ENCODE data around the gene LRRC8E. TPM values are rescaled to one million over a fixed set of nuclear protein-coding genes. Genes with fewer than 3 reads are reported as not detected.

The LRRC8E gene
- total RNA-seq, 6 experiments from 2014 or later = 4.9 to 7.3 (median 6.1) TPM

DNA sequence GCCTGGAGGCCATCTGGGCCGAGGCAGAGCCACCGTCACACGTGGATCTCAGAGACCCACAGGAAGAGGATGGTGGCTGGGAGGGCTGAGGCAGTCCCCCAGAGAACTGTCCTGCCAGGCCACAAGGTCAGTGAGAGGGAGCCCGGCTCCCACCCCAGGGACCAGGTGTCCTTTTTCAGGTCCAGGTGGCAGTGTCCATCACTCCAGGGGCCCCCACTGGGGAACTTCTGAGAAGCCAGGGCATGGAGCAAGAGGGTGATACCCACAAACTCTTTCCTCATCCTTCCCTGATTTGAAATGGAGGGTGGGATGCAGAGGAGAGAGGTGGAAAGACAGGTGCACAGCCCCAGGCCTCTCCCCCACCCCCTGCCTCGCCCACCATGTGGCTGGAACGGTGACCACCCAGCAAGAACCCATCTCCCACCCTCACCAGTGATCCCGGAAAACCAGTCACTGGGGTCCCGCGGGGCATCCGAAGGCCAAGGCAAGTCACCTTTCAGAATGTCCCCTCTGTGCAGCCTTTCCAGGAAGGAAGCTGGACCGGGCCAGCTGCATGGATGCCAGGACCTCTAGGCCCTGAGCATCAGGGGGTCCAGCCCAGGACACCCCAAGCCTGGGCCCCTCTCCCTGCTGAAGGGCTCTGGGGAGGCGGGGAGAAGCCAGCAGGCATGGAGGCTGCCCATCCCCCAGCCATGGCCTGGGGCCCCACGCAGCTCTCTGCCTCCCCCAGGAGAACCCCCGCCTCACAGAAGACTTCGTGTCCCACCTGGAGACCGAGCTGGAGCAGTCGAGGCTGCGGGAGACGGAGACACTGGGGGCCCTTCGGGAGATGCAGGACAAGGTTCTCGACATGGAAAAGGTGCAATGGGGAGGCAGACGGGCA is 28.2 kb upstream of the LRRC8E start:
- Mint-ChIP-seq H3K36me3 (ENCODE audit: low read depth) (no peaks in the 10 kb centered on the region), H3K27me3 (ENCODE audit: insufficient read depth) (peaks cover 4% of the 10 kb centered on the region), H3K27ac (no peak overlapping the region), H3K4me3 (no peak overlapping the region), H3K4me1 (ENCODE audit: low read depth) (no peaks in the 10 kb centered on the region), H3K9me3 (no peaks in the 10 kb centered on the region)
- TF ChIP-seq, protein P1, sequence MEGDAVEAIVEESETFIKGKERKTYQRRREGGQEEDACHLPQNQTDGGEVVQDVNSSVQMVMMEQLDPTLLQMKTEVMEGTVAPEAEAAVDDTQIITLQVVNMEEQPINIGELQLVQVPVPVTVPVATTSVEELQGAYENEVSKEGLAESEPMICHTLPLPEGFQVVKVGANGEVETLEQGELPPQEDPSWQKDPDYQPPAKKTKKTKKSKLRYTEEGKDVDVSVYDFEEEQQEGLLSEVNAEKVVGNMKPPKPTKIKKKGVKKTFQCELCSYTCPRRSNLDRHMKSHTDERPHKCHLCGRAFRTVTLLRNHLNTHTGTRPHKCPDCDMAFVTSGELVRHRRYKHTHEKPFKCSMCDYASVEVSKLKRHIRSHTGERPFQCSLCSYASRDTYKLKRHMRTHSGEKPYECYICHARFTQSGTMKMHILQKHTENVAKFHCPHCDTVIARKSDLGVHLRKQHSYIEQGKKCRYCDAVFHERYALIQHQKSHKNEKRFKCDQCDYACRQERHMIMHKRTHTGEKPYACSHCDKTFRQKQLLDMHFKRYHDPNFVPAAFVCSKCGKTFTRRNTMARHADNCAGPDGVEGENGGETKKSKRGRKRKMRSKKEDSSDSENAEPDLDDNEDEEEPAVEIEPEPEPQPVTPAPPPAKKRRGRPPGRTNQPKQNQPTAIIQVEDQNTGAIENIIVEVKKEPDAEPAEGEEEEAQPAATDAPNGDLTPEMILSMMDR (IDR thresholded peaks at IDR 0.05) = no peak
- no peak for DNase-seq

DNA sequence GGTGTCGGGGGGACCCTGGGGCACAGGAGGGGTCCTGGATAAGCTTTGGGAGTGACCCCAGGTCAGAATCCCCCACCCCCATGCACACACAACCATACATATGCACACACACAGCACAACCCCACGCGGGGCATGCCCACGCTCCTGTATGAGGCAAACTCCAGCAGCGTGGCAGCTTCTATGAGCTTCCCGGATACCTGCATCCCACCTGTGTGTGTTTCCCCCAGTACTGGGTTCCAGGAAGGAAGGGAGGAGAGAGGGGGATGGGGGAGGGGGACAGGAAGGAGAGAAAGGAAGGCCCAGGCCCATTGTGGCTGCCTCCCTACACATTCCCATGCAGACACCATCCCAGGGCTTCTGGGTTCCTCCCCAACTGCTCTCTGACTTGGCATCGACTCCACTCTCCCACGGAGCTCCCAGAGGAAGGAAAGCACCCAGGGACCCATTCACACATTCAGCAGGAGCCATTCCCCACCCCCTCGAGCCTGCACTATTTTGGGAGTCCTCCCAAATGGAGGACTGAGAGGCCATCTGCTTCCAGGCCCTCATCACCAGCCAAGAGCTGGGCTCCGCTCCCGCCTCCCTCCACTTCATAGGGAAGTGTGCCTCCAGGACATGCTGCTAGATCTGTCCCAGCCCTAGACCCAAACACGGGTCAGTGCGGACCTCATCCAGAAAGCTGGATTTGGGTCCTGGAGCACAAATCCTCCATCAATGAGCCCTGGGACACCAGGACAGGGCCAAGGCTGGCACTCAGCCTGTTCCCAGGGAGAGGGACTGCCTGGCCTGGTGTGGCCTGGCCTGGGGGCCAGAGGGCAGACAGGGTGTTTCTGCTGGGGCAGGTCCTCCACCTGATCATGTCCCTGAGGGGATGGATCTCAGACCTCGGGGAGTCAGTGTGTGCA is 27.3 kb upstream of the LRRC8E start:
- Mint-ChIP-seq H3K9me3 (no peaks in the 10 kb centered on the region), H3K4me3 (no peak overlapping the region), H3K27me3 (ENCODE audit: insufficient read depth) (peaks cover 4% of the 10 kb centered on the region), H3K27ac (no peak overlapping the region), H3K36me3 (ENCODE audit: low read depth) (no peaks in the 10 kb centered on the region), H3K4me1 (ENCODE audit: low read depth) (no peaks in the 10 kb centered on the region)
- TF ChIP-seq, protein P1 (IDR thresholded peaks at IDR 0.05) = no peak
- no peak for DNase-seq

DNA sequence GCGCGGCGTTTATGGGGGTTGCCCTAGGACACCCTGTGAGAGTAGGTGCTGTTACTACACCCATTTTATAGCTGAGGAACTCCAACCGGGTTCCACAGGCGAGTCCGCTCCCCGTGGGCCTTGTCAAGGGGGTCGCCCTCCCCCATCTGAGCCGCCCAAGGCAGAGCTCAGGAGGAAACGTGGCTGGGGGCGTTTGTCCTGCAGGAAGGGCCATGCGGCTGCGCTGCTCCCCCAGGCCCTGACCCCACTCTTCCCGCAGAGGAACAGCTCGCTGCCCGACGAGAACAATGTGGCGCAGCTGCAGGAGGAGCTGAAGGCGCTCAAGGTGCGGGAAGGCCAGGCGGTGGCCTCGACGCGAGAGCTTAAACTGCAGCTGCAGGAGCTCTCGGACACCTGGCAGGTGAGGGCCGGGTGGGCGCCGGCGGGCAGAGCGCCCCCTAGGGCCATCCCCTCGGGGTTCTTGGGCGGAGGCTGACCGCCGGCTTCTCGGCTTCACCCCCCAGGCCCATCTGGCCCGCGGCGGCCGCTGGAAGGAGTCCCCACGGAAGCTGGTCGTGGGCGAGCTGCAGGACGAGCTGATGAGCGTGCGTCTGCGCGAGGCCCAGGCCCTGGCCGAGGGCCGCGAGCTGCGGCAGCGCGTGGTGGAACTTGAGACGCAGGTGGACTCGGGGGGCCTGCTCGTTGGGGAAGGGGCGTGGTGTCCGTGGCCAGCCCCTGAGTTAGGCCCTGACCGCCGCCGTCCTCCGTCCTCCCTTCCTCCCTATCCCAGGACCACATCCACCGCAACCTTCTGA is 26.5 kb upstream of the LRRC8E start:
- H3K9me3 Mint-ChIP-seq = no peaks in the 10 kb centered on the region
- DNase-seq = no peak
- H3K27ac Mint-ChIP-seq = no peak overlapping the region
- H3K27me3 Mint-ChIP-seq (ENCODE audit: insufficient read depth) = peaks cover 4% of the 10 kb centered on the region
- no peaks in the 10 kb centered on the region for H3K4me1 Mint-ChIP-seq (ENCODE audit: low read depth)
- TF ChIP-seq, protein P1 (IDR thresholded peaks at IDR 0.05) = peak; percentile 64
- no peaks in the 10 kb centered on the region for H3K36me3 Mint-ChIP-seq (ENCODE audit: low read depth)
- H3K4me3 Mint-ChIP-seq = no peak overlapping the region

- TF ChIP-seq, protein P1 (IDR thresholded peaks at IDR 0.05) = no peak
- no peaks in the 10 kb centered on the region for H3K4me1 Mint-ChIP-seq (ENCODE audit: low read depth)
- no peak for DNase-seq
- no peaks in the 10 kb centered on the region for H3K36me3 Mint-ChIP-seq (ENCODE audit: low read depth)
- H3K4me3 Mint-ChIP-seq = no peak overlapping the region
- no peak overlapping the region for H3K27ac Mint-ChIP-seq
- H3K9me3 Mint-ChIP-seq = no peaks in the 10 kb centered on the region
- H3K27me3 Mint-ChIP-seq (ENCODE audit: insufficient read depth) = peaks cover 7% of the 10 kb centered on the region
Measured at GRCh38 chr19:7862413-7862951, 25.8 kb upstream of the LRRC8E start.

Measured in HFFc6 (cell line).